ENCODE results near the gene ART4.
A peak's percentile ranks its signal among the peaks of the same experiment; 100 is the strongest.

Gene ART4

GRCh38 chr12:14850929-14851663 lies 7.8 kb upstream of the ART4 start:
- no peak for DNase-seq

- DNase-seq = no peak
These were observed 6.3 kb upstream of the ART4 start for GRCh38 chr12:14849661-14850060.

DNA sequence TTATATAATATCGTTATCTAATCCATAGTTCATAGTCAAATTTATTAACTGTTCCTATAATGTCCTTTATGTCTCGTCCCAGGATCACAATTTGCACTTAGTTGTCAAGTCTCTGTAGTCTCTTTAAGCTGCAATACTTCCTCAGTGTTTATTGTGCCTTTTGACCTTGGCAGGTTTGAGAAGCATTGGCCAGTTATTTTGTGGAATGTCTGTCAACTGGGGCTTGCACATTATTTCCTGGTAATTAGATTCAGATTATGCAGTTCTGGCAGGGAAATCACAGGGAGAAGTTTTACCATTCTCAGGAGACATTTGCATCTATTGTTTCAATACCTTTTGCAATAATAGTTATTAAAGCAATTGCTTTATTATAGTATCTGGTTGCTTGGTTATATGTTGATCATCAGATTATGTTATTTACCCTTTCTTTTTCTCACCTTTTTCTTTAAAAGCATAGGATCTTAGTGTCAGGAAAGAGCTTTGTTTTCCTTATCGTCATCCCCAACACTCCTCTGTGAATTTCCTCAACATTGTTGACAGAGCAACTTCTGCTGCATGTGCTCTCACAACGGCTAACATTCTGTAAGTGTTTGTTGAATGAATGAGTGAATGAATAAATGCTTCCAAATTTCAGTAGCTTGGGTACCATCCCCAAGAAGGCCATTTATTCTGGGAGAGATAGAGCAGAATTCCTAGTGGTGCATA lies 3.7 kb upstream of the ART4 start:
- no peak for DNase-seq

GRCh38 chr12:14846042-14846587 lies 2.8 kb upstream of the ART4 start:
- no peak for DNase-seq

GRCh38 chr12:14845350-14845750 lies 2.0 kb upstream of the ART4 start:
- peak; percentile 15 for DNase-seq

DNA sequence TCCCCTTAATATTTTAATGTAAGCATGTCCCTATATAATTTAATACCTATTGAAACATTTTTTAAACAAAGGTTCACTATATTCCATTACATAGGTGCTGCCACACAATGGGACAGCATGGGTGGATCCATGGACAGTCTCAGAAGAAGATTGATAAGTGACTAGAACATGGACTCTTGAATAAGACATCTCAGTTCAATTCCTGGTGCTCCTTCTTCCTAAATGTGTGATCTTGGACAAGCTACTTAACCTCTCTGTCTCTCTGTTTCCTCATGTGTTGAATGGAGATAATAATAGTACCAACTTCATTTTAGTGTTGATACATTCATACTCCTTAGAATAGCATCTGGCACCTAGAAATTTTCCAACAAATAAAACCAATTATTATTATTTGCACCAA lies 1.1 kb upstream of the ART4 start:
- no peak for DNase-seq

- no peak for DNase-seq
These were observed 1.0 kb downstream of the ART4 start for GRCh38 chr12:14842315-14842714.

DNA sequence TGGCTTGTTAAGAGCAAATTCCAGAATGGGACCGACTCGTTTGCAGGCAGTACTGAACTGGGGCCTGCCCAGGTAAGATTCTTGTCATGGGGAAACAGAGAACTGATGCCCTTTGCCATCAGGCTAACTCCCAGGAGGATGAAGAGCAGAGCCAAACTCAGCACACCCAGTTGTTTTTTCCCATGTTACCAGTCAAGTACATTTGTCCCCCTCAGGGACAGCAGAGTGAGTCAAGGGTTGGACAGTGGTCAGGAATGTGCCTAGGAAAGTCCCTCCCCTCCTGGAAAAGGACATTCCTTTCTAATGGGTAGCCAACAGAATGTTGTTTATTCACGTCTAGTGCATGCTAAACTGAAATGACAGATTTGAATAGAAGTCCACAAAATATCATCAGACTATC lies 1.6 kb downstream of the ART4 start:
- DNase-seq = no peak

- DNase-seq = no peak
These were observed 2.7 kb downstream of the ART4 start for GRCh38 chr12:14840616-14841015.

GRCh38 chr12:14839262-14839661 lies 4.1 kb downstream of the ART4 start:
- DNase-seq = no peak

GRCh38 chr12:14836336-14837210 lies 6.8 kb downstream of the ART4 start:
- DNase-seq = no peak

GRCh38 chr12:14834509-14834908 lies 8.8 kb downstream of the ART4 start:
- DNase-seq = no peak

- no peak for DNase-seq
These were observed 9.4 kb downstream of the ART4 start for GRCh38 chr12:14833952-14834351.

- DNase-seq = no peak
These were observed 10.0 kb downstream of the ART4 start for GRCh38 chr12:14833336-14833735.

DNA sequence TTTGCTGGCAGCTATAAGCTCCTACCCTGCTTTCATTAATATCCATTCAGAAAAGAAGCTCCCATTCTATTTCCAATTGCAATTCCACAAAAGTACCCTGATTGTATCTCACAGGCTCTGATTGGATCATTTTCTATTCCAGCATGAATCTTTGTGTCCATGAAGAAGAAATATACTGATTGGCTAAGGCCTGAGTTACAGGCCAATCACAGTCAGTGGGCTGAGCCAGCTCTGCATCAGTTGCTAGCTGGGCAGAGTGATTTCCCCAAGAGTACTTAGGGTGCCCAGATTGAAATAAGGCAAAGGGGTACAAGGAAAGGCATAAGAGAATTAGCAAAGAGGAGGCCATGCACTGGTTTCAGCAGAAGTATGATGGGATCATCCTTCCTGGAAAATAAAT lies 14.4 kb downstream of the ART4 start:
- DNase-seq = no peak

GRCh38 chr12:14827043-14827442 lies 16.3 kb downstream of the ART4 start:
- no peak for DNase-seq

DNA sequence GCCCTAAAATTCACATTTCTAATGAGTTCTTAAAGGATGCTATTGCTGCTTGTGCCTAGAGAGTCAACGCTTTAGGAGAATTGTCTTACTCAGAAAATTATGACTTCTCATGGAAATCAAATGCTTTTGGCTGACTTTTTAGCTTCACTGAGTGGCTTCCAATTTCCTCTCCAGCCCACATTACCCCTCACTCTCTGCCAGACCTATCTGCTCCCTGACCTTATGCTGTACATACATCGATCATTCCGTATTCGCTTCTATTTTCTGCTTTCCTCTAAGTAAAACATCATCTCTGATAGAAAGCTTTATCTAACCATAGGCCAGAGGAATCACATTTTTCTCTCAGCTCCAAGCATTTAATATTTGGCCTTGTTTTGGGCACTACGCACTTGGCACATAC lies 16.8 kb downstream of the ART4 start:
- DNase-seq = no peak

GRCh38 chr12:14825256-14825655 lies 18.1 kb downstream of the ART4 start:
- DNase-seq = no peak

- no peak for DNase-seq
These were observed 19.2 kb downstream of the ART4 start for GRCh38 chr12:14824012-14824634.

- DNase-seq = no peak
These were observed 29.3 kb downstream of the ART4 start, which contains the start of gene SMCO3 for GRCh38 chr12:14814014-14814413. TSS of gene SMCO3 (minus strand) at chr12:14814182. CDS start at chr12:14806680, 7,502 bp downstream.

DNA sequence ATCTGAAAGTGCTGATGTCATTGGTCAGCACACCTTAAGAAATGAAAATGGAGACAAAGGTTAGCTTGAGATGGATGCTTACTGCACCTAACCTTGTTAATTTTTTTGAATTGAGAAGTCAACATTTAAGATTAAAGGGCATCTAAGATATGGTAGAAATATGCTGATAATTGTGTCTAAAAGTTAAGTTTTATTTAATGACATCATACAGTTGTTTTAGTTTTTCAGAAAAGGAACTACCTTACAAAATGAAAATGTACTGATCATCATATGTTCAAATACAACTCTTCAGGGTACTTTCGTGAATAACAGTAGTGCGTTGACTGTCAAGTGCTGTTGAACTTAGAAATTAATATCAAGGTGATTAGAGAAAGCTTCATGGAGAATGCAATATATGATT lies 31.8 kb downstream of the ART4 start:
- no peak for DNase-seq

DNA sequence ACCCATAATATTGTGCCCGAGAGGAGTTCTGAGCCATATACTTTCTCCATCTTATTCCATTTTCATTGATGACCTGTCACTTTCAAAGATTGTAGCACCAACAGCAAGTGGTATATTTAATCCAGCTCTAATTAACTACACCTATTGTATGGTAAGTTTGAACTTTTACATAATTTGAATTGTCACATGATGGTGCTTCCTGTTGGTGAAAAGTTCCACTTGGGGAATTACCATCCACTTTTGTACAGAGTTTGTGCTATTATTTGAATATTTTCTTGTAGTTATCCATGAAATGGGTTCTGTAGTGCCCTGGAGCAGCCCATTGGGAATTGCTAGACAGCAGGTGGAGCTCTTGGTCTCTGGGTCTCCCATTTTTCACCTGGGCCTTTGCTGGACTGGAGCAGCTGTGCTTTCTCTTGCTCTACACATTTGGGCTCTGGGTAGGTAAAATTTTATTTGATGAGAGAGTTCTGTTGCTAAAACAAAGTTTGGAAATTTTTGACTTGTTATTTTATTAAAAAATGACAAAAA lies 32.3 kb downstream of the ART4 start:
- DNase-seq = no peak

Measured in T-helper 9 cell (primary cell).